Uterus (tissue), 2 donors: Measurements from ENCODE around the gene SCARB2.

ENCODE experiments used
- CTCF ChIP-seq, 4 experiments: fragments of 200-600 bp in 2 of 4; fragments of 450-650 bp in 2 of 4; sonication (generic) in 2 of 4; IDR thresholded peaks; one replicate each; pipeline ENCODE4 v1.5.1; 2016 to 2019; ENCODE audit warnings: antibody characterized with exemption in 4 of 4, mild to moderate bottlenecking in 2 of 4, moderate library complexity in 1 of 4
- POLR2A ChIP-seq, 2 donors: fragments of 450-650 bp; IDR thresholded peaks; one replicate each; pipeline ENCODE4 v1.6.1; 2016; ENCODE audit warnings: antibody characterized with exemption in 2 of 2, mild to moderate bottlenecking in 1 of 2, moderate library complexity in 1 of 2

DNA sequence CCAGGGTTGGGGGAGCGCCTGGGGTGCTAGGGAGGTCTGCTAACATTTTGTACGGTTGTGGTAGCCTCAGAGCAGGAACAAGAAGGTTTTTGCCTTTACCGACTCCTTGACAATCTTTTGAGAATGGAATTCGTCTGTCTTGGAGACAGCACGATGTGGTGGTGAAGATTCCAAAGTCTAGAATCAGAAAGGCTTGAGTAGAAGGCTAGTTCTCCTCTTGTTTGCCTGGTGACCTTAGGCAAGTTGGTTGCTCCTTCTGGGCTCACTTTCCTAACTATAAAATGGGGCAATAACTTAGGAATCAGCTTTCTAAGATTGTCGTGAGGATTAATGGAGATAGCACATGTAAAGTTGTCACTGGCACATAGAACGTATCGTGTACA lies 38.6 kb upstream of the SCARB2 start:
- TF ChIP-seq CTCF (IDR thresholded peaks at IDR 0.05) (no peak), POLR2A (IDR thresholded peaks at IDR 0.05) (no peak)
